ENCODE results near the gene RGS12.

- TF ChIP-seq CTCF (conservative IDR thresholded peaks at IDR 0.05) (no peak), ZFX (IDR thresholded peaks at IDR 0.05) (no peak)
Observed at GRCh38 chr4:3317011-3317655, 24.3 kb downstream of the RGS12 start.

Data from C4-2B (cell line).